ENCODE results near the gene ACTR10.

The ACTR10 gene

GRCh38 chr14:58191763-58192601 lies 8.0 kb upstream of the ACTR10 start:
- TF ChIP-seq, protein P1, sequence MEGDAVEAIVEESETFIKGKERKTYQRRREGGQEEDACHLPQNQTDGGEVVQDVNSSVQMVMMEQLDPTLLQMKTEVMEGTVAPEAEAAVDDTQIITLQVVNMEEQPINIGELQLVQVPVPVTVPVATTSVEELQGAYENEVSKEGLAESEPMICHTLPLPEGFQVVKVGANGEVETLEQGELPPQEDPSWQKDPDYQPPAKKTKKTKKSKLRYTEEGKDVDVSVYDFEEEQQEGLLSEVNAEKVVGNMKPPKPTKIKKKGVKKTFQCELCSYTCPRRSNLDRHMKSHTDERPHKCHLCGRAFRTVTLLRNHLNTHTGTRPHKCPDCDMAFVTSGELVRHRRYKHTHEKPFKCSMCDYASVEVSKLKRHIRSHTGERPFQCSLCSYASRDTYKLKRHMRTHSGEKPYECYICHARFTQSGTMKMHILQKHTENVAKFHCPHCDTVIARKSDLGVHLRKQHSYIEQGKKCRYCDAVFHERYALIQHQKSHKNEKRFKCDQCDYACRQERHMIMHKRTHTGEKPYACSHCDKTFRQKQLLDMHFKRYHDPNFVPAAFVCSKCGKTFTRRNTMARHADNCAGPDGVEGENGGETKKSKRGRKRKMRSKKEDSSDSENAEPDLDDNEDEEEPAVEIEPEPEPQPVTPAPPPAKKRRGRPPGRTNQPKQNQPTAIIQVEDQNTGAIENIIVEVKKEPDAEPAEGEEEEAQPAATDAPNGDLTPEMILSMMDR (IDR thresholded peaks at IDR 0.05; ENCODE audit: low read depth, low read length, missing control alignments), result no peak
- H3K4me3 ChIP-seq (ENCODE audit: low read depth, low read length), result no peak overlapping the region
- no peak for DNase-seq (ENCODE audit: low read depth)
- in situ Hi-C loops (cut with HindIII; ENCODE audit: low sequenced_read_pairs), result no loop called here

DNA sequence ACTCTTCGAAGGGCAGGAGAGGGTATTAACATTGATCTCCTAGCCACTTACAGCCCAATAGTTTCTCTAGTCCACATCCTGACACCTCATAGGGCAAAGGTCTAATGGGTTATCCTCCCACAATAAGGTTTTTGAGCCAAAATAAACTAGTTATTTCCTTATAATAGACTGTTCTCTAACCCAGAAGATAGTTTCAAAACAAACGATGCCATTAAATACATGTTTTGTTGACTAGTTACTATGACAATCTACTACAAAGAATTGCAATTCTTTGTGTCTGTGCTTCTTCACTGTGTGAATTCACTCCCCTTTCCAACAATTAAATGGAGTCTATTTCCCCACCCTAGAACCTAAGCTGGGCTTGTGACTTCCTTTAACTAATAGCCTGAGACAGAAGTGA lies 6.4 kb upstream of the ACTR10 start:
- TF ChIP-seq, protein P1 (IDR thresholded peaks at IDR 0.05; ENCODE audit: low read depth, low read length, missing control alignments), result no peak
- in situ Hi-C loops (cut with HindIII; ENCODE audit: low sequenced_read_pairs), result no loop called here
- DNase-seq (ENCODE audit: low read depth), result no peak
- H3K4me3 ChIP-seq (ENCODE audit: low read depth, low read length), result no peak overlapping the region

GRCh38 chr14:58196198-58196597 lies 3.8 kb upstream of the ACTR10 start:
- TF ChIP-seq, protein P1 (IDR thresholded peaks at IDR 0.05; ENCODE audit: low read depth, low read length, missing control alignments), result no peak
- in situ Hi-C loops (cut with HindIII; ENCODE audit: low sequenced_read_pairs), result no loop called here
- no peak for DNase-seq (ENCODE audit: low read depth)
- no peak overlapping the region for H3K4me3 ChIP-seq (ENCODE audit: low read depth, low read length)

- H3K4me3 ChIP-seq (ENCODE audit: low read depth, low read length), result no peak overlapping the region
- no peak for DNase-seq (ENCODE audit: low read depth)
- TF ChIP-seq, protein P1 (IDR thresholded peaks at IDR 0.05; ENCODE audit: low read depth, low read length, missing control alignments), result no peak
- in situ Hi-C loops (cut with HindIII; ENCODE audit: low sequenced_read_pairs), result no loop called here
Measured at GRCh38 chr14:58198086-58198485, 1.9 kb upstream of the ACTR10 start.

DNA sequence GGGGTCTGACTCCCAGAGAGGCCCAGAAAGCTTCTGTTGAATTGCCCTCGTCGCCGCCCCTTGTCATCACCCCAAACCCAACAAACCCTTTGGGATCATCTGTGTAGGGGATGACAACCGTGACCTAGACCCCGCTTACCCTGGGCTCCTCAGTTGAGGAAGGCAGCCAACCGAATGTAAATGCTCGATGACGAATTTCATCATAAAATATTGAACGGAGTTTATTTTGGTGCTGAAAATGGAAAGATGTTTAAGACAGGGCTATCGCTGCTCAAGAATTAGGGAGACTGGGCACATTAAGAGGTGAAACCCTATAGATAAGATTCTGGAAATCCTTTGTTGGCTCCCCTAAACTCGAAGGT lies 512 bp downstream of the ACTR10 start:
- H3K4me3 ChIP-seq (ENCODE audit: low read depth, low read length), result peak overlapping the region; percentile 81
- TF ChIP-seq, protein P1 (IDR thresholded peaks at IDR 0.05; ENCODE audit: low read depth, low read length, missing control alignments), result no peak
- DNase-seq (ENCODE audit: low read depth), result no peak

GRCh38 chr14:58200846-58201245 lies 897 bp downstream of the ACTR10 start:
- no peak for DNase-seq (ENCODE audit: low read depth)
- H3K4me3 ChIP-seq (ENCODE audit: low read depth, low read length), result peak overlapping the region; percentile 81
- in situ Hi-C loops (cut with HindIII; ENCODE audit: low sequenced_read_pairs), result loop anchor here (5.0 kb wide), 1 partner anchor 89 kb away; no protein-coding TSS in a partner anchor
- TF ChIP-seq, protein P1 (IDR thresholded peaks at IDR 0.05; ENCODE audit: low read depth, low read length, missing control alignments), result no peak

More for the DNA sequence above, 512 bp downstream of the ACTR10 start:
- in situ Hi-C loops (cut with HindIII; ENCODE audit: low sequenced_read_pairs), result loop anchor here (5.0 kb wide), 1 partner anchor 88 kb away; no protein-coding TSS in a partner anchor
